DOHH2 (cell line): ENCODE data around the gene SYTL5.

Experiments
- H3F3A ChIP-seq: fragments of 200-600 bp; sonication (generic), shearing (Covaris generic); 2 replicates; pipeline ENCODE4 v1.6.0; 2016; ENCODE audit warnings: antibody characterized with exemption, mild to moderate bottlenecking; ENCODE audit not compliant: control insufficient read depth, insufficient read depth
- H3K27ac ChIP-seq: fragments of 200-600 bp; sonication (generic); 2 replicates; pipeline ENCODE4 v1.5.1; 2014; ENCODE audit warnings: low read depth, mild to moderate bottlenecking, low read length, moderate library complexity
- H3K27me3 ChIP-seq: fragments of 200-600 bp; sonication (generic); 2 replicates; pipeline ENCODE4 v1.6.1; 2014; ENCODE audit warnings: mild to moderate bottlenecking, low read length, mixed read lengths; ENCODE audit not compliant: control insufficient read depth
- H3K36me3 ChIP-seq: fragments of 200-600 bp; sonication (generic); 2 replicates; pipeline ENCODE4 v1.6.1; 2014; ENCODE audit warnings: mild to moderate bottlenecking, low read length, moderate library complexity, mixed read lengths; ENCODE audit not compliant: control insufficient read depth
- H3K4me1 ChIP-seq: fragments of 200-600 bp; sonication (generic); 2 replicates; pipeline ENCODE4 v1.6.1; 2014; ENCODE audit warnings: mild to moderate bottlenecking, low read length, mixed read lengths; ENCODE audit not compliant: control insufficient read depth
- H3K4me2 ChIP-seq: fragments of 200-600 bp; sonication (generic); 2 replicates; pipeline ENCODE4 v1.6.0; 2014; ENCODE audit warnings: mild to moderate bottlenecking, low read length, moderate library complexity
- H3K4me3 ChIP-seq: fragments of 200-600 bp; sonication (generic); 2 replicates; pipeline ENCODE4 v1.5.1; 2014; ENCODE audit warnings: mild to moderate bottlenecking, low read length, mixed read lengths
- H3K79me2 ChIP-seq: fragments of 200-600 bp; sonication (generic); 2 replicates; pipeline ENCODE4 v1.6.1; 2014; ENCODE audit warnings: mild to moderate bottlenecking, low read length, mixed read lengths; ENCODE audit not compliant: control insufficient read depth
- H3K9me2 ChIP-seq: fragments of 200-600 bp; sonication (generic); replicated peaks from 2 replicates; pipeline ENCODE4 v1.6.1; 2014; ENCODE audit warnings: mild to moderate bottlenecking, low read length, mixed read lengths; ENCODE audit not compliant: control insufficient read depth
- H3K9me3 ChIP-seq: fragments of 200-600 bp; sonication (generic); 2 replicates; pipeline ENCODE4 v1.6.1; 2014; ENCODE audit warnings: antibody characterized with exemption, low read length, mixed read lengths; ENCODE audit not compliant: control insufficient read depth, insufficient read depth
- H4K20me1 ChIP-seq: fragments of 200-600 bp; sonication (generic); 2 replicates; pipeline ENCODE4 v1.6.0; 2014; ENCODE audit warnings: low read depth, mild to moderate bottlenecking, antibody characterized with exemption, low read length, moderate library complexity; ENCODE audit not compliant: control insufficient read depth, insufficient read depth
- EZH2phosphoT487 ChIP-seq: fragments of 200-600 bp; sonication (generic); IDR thresholded peaks from 2 replicates; pipeline ENCODE4 v1.6.1; 2017; ENCODE audit warnings: borderline replicate concordance, mild to moderate bottlenecking, antibody characterized with exemption, low read length, moderate library complexity, mixed read lengths
- TF ChIP-seq, protein P1 (sequence below): fragments of 200-600 bp; sonication (generic); IDR thresholded peaks from one replicate; pipeline ENCODE4 v1.5.1; 2014; ENCODE audit warnings: antibody characterized with exemption, mild to moderate bottlenecking, low read depth, low read length; ENCODE audit not compliant: poor library complexity, severe bottlenecking

The SYTL5 gene

DNA sequence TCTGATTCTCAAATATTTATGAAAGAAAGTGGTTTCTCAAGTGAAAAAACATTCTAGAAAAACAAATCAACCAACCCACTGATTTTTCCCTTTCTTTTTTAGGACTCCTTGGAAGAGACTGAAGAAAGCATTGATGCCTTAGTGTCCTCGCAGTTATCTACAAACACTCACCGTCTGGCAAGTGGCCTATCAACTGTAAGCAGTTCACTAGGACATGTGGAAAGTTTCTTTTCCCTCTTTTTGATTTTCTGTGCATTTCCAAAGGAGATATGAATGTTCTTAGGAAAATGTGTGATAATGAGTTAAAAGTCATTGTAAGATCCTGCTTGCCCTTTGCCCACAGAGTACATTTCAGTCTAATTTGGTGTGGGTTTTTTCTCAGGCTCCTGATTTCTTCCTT, 95.9 kb downstream of the SYTL5 start:
- Histone ChIP-seq H3K79me2 (no peaks in the 10 kb centered on the region), H3K4me3 (no peak overlapping the region), H3K4me2 (no peak overlapping the region), H3K36me3 (no peaks in the 10 kb centered on the region), H3K27me3 (no peaks in the 10 kb centered on the region), H3K27ac (no peak overlapping the region), H3K4me1 (no peaks in the 10 kb centered on the region), H3F3A (no peaks in the 10 kb centered on the region), H4K20me1 (no peaks in the 10 kb centered on the region), H3K9me3 (no peaks in the 10 kb centered on the region), H3K9me2 (no peaks in the 10 kb centered on the region)
- no peak for TF ChIP-seq EZH2phosphoT487
- TF ChIP-seq, protein P1, sequence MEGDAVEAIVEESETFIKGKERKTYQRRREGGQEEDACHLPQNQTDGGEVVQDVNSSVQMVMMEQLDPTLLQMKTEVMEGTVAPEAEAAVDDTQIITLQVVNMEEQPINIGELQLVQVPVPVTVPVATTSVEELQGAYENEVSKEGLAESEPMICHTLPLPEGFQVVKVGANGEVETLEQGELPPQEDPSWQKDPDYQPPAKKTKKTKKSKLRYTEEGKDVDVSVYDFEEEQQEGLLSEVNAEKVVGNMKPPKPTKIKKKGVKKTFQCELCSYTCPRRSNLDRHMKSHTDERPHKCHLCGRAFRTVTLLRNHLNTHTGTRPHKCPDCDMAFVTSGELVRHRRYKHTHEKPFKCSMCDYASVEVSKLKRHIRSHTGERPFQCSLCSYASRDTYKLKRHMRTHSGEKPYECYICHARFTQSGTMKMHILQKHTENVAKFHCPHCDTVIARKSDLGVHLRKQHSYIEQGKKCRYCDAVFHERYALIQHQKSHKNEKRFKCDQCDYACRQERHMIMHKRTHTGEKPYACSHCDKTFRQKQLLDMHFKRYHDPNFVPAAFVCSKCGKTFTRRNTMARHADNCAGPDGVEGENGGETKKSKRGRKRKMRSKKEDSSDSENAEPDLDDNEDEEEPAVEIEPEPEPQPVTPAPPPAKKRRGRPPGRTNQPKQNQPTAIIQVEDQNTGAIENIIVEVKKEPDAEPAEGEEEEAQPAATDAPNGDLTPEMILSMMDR = no peak

DNA sequence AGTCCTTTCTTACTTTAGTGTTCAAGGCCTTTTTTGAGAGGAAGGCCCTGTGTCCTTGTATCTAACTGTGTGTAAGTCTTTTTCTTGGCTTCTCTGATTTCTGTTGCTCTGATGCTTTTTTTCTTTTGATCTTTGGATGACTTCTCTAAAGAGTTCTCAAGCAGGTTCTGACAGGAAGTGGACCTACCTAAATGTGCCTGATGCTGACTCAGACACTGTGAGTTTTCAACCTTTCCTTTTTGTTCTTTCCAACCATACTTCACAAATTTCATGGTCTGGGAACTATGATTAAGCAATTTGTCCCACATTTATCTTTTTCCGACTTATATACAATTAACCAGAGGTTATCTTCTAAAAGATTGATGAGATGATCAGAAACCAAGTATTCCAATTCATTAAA, 96.5 kb downstream of the SYTL5 start:
- TF ChIP-seq, protein P1 = no peak
- TF ChIP-seq EZH2phosphoT487 = no peak
- Histone ChIP-seq H3K9me2 (no peaks in the 10 kb centered on the region), H3K36me3 (no peaks in the 10 kb centered on the region), H3K27me3 (no peaks in the 10 kb centered on the region), H3K9me3 (no peaks in the 10 kb centered on the region), H3K4me2 (no peak overlapping the region), H3K4me3 (no peak overlapping the region), H4K20me1 (no peaks in the 10 kb centered on the region), H3K4me1 (no peaks in the 10 kb centered on the region), H3K27ac (no peak overlapping the region), H3K79me2 (no peaks in the 10 kb centered on the region), H3F3A (no peaks in the 10 kb centered on the region)

DNA sequence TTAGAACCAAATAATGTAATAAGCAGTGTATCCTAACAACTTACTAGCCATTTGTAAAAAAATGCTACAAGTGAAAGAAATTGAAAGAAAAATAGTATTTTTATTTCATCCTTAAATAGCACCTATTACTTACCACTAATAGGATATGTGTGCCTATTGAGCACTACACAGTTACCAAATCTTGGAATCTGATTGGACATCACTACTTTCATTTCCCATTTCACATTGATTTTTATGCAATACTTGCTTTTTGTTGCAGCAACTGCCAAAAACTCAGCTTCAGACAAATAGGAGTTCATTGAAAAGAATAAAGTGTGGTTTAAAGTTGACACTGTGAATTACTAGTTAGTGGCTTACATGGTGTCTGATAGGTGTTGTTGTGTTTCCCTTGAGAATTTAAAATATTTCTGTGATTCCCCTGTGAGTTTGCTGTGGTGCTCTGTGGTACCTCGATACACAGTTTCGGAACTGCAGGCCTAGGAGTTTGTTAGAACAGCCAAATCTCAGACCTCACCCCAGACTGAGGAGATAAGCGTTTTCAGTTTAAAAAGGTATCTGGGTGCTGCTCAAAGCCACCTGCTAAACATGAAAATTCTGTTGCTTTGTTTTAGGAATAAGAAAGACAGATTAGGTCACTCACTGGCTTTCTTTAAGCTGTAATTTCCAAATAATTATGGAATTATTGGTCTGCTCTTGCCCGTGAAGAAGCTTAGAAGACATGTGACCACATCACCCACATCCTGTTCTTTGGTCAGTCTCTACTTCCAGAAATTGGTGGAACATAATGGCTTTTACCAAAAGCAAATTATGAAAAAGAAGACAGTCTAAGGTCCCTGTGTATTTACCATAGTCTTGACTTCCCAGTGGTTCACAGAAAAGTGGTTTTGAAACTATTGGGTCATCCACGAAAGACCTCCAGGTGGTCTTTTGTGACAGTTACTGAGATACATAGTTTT, 97.8 kb downstream of the SYTL5 start:
- H3K4me3 ChIP-seq = no peak overlapping the region
- H3K27me3 ChIP-seq = no peaks in the 10 kb centered on the region
- no peaks in the 10 kb centered on the region for H3K9me2 ChIP-seq
- H3K9me3 ChIP-seq = no peaks in the 10 kb centered on the region
- no peaks in the 10 kb centered on the region for H3K4me1 ChIP-seq
- no peak overlapping the region for H3K4me2 ChIP-seq
- no peak overlapping the region for H3K27ac ChIP-seq
- H3K36me3 ChIP-seq = no peaks in the 10 kb centered on the region
- no peak for TF ChIP-seq EZH2phosphoT487
- H3F3A ChIP-seq = no peaks in the 10 kb centered on the region
- no peaks in the 10 kb centered on the region for H4K20me1 ChIP-seq
- H3K79me2 ChIP-seq = no peaks in the 10 kb centered on the region

DNA sequence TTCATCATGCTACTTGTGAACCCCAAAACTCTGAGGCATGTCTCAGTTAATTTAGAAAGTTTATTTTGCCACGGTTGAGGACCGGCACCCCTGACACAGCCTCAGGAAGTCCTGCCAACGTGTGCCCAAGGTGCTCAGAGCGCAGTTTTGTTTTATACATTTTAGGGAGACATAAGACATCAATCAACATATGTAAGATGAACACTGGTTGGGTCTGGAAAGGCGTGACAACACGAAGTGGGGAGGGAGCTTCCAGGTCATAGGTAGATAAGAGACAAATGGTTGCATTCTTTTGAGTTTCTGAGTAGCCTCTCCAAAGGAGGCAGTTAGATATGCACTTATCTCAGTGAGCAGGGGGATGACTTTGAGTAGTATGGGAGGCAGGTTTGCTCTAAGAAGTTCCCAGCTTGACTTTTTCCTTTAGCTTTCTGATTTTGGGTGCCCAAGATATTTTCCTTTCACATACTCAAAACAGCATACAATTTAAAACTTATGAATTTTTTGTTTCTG, 98.9 kb downstream of the SYTL5 start:
- no peaks in the 10 kb centered on the region for H3K79me2 ChIP-seq
- H3K4me1 ChIP-seq = no peaks in the 10 kb centered on the region
- no peaks in the 10 kb centered on the region for H3K27me3 ChIP-seq
- no peak overlapping the region for H3K27ac ChIP-seq
- TF ChIP-seq, protein P1 = no peak
- no peak for TF ChIP-seq EZH2phosphoT487
- no peaks in the 10 kb centered on the region for H3F3A ChIP-seq
- H3K4me2 ChIP-seq = no peak overlapping the region
- H3K4me3 ChIP-seq = no peak overlapping the region
- no peaks in the 10 kb centered on the region for H3K9me2 ChIP-seq
- H3K9me3 ChIP-seq = no peaks in the 10 kb centered on the region
- H3K36me3 ChIP-seq = no peaks in the 10 kb centered on the region
- H4K20me1 ChIP-seq = no peaks in the 10 kb centered on the region
